ENCODE measurements around the gene NCS1.
A peak's percentile ranks its signal among the peaks of the same experiment; 100 is the strongest.
"Not testable (repeated sequence)": the region's sequence is repeated elsewhere in the genome, so short reads cannot be mapped to it uniquely, and the experiment has no call there.

NCS1 gene

DNA sequence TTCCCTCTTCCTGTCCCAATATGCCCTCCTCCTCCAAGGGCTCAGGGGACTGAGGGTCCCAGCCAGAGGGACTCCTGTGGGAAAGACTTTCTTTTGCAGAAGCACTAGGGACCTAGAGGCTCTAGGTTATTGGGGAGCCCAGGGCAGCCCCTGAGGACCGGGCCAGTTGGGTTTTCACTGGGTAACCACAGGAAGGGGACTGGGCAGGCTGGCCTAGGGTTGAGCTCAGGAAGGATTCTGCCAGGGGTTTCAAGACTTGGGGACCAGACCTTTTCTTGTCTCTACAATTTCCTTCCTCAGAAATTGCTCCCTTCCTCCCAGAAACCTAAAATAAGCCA, 69.0 kb downstream of the NCS1 start:
- no peak for DNase-seq

DNA sequence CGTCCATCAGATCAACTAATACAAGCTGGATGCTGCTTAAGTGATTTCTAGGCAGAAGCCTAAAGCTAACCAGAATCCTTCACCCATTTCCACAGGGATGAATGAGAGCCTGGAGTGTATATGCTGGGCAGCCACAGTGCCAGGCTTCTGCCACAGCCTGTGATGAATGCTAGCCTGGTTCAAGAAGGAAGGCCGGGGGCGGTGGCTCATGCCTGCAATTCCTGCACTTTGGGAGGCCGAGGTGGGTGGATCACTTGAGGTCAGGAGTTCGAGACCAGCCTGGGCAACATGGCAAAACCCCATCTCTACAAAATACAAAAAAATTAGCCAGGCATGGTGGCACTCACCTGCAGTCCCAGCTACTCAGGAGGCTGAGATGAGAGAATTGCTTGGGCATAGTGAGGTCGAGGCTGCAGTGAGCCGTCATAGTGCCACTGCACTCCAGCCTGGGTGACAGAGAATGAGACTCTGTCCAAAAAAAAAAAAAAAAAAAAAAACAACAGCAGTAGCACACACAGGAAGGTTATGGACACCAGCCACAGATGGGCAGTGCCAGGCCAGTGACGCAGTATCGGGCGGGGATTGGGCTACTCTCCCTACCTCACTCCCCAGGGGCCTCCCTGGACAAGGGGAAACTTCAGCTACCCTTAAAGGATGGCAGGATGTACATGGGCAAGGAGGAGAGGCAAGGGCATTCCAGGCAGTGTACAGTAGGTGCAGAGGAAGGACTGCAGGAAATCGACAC, 70.2 kb downstream of the NCS1 start:
- DNase-seq = no peak

DNA sequence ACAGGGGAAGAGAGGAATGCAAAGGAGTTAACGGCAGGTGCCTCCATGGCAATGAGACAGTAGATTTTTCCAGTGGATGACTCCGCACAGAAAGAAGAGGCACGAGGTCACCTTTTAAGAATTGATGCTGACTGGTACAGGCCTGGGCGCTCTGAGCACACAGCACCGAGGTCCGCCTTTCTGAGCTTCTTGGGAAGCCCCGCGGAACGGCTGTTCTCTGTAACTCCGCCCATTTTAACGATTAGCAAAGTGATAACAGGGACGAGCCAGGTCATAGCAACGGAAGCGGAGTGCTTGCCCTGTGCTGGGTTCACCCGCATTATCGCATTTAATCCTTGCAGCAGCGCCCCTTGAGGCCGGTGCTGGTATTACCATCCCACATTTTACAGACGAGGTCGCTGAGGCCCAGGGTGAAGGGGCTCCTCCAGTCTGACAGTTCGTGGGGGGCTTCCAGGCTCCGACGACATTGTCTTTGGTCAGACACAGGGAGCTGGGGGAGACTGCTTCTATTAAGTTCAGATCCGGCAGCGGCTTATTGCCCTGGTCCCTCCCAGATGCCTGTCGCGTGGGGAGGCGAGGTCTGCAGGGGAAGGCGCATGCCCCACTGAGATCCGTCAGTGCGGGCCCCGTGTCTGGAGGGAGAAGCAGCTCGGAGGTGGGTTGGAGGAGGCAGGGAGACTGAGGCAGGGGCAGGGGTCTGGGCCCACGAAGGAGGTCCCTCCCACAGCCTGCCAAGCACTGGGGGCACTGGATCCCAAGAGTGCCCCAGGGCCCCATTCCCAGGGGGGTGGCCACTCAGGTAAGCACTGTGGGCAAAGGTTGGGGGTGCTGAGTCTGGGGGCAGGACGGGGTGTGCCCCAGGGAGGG, 71.0 kb downstream of the NCS1 start:
- peak; percentile 77 for DNase-seq

DNA sequence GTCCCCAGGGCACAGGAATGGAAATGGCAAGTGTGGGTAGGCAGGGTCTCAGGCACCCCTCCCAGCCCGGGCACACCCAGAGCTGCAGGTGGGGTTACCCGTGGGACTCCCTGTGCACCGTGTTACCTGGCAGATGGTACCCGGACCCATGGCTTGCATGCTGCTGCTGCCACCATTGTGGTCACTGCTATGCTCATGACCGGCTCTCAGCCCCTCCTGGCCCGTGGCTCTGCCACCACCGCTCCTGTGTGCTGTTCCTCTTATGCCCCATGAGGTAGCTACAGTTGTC, 71.6 kb downstream of the NCS1 start:
- no peak for DNase-seq

DNA sequence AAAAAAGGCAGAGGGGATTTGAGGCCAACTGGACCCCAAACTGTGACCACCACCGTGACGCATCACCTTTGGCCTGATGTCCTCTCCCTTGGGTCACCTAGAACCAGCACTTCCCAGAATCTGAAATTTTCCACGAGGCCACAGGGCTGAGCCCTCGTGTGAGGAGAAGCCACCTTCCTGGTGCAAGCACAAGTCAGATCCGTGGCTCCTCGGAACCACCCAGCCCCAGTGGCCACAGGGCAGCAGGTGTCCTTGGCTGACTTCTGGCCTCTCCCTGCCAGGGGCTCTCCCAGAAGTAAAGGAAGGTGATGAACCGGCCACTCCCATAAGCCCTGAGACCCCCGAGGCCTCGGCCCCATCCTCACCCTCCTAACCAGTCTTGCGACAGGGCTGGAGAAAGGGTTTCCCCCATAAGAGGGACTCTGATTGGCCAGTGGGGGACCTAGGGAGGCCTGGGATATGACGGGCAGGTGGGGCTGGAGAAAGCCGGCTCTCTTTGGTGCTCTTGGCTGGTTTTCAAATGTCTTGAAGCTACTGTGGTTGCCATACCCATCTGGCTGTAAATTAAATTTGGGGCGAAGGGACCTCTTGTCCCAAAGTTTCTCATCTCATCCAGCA, 72.5 kb downstream of the NCS1 start:
- DNase-seq = no peak

DNA sequence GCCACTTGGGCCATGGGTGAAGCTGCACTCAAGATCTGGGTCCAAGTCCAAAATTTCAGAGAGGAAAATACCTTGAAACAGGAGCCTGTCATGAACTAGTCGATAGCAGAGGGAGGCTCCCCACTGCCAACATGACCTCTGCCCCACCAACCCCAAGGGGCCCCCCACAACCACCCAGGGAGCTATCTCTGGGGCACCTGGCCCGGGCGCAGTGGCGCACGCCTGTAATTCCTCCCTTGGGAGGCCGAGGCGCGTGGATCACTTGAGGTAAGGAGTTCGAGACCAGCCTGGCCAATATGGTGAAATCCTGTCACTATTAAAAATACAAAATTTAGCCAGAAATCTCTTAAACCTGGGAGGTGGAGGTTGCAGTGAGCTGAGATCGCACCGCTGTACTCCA, 73.3 kb downstream of the NCS1 start:
- DNase-seq = no peak

DNA sequence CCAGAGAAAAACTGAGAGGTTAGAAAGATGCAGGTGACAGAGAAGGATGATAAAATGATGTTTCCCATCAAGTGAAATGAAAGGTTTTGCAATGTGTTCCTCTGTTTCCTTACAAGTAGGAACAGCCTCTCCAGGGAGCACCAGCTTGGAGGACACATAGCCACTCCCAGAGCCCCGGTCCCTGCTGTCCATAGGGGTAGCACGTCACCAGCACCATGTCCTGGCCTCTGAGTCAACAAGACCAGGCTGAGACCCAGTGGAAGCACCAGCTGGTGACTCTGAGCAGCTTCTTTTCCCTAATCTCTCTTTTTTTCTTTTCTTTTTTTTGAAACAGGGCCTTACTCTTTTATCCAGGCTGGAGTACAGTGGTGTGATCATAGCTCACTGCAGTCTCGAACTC, 73.9 kb downstream of the NCS1 start:
- DNase-seq = no peak

DNA sequence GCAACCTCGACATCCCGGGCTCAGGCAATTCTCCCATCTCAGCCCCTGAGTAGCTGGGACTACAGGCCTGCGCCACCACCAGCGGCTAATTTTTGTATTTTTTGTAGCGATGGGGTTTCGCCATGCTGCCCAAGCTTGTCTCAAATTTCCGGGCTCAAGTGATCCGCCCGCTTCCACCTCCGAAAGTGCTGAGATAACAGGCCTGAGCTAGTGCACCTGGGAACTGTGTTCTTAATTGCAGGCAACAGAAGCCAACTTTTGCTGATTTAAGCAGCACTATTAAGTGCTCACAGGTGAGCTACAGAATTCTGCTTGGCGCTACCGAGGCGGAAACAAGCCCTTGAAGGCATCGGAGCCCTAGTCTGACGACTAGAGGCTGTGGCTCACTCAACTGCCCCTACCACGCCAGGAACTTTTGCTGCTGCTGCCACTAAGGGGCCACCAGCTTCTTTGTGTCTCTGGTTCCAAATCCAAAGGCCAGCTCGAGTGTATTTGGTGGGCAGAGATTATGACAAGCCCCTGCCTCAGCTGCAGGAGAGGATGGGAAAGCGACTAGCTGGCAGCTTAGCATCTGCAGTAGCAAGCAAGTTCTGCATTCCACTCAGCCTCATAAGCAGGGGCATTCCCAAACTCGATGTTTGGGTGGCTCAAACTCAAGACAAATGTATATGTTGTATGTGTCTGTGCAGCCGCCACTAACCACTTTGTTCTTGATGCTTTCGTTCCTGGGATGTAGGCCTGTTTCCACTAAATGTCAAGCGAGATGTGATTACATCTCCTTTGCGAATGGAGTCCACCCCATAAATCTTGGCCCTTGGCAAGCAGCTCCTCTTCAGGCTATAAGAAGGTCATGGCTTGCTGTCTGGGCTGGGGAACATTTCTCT, 82.8 kb downstream of the NCS1 start:
- no peak for DNase-seq

DNA sequence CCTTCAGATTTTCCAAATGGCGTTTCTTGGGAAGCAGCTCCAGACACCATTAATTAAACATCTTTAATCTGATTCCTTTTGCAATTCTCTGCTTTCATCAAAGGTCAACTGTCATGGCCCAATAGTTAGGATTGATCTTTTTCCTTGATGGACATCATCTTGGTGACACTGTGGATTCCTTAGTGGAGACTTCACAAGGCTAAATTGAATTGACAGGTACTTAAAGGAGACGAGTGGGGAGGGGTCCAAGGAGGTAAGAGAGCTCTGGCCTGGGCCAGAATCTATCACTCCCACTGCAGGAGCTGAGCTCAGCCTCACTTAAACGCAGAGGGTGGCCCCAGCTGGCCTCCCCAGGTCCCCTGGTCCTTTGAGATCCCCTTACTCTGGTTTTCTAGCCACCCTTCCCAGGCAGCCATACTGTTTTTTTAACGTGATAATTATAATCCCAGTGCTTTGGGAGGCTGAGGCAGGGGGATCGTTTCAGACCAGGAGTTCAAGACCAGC, 83.5 kb downstream of the NCS1 start:
- no peak for DNase-seq

DNA sequence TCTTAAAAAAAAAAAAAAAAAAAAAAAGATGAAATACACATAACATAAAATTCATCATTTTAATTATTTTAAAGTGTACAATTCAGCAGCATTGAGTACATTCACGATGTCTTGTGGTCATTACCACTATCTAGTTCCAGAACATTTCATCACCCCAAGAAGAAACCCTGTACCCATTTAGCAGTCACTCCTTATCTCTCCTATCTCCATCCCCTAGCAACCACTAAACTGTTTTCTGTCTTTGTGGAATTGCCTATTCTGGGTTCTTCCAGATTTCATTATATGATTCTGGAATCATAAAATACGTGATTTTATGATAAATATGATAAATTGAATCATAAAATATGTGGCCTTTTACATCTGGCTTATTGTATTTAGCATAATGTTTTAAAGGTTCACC, 84.4 kb downstream of the NCS1 start:
- DNase-seq = no peak

DNA sequence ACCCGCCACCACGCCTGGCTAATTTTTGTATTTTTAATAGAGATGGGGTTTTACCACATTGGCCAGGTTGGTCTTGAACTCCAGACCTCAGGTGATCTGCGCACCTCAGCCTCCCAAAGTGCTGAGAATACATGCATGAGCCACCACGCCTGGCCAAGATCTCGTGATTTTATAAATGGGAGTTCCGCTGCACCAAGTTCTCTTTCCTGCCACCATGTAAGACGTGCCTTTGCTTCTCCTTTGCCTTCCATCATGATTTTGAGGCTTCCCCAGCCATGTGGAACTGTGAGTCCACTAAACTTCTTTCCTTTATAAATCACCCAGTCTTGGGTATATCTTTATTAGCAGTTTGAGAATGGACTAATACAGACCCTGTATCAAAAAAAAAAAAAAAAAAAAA, 85.9 kb downstream of the NCS1 start:
- DNase-seq = not testable (repeated sequence)

DNA sequence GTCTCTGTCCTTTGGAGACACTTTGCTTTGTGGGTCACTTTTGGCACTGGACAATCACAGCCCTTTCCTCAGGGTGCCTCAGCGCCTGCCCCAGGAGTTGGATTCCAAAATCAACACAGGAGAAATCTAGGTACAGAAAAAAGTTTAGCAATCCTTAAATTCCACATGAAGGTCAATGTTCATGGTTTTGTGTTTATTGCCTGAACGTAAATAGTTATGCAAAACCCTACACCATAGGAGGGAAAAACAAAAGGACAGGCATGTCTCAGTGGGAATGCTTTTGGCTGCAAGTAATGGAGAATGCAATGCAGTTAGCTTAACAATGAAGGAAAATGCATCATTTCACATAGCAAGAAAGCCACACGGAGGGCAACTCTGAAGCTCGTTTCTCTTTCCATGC, 86.8 kb downstream of the NCS1 start:
- no peak for DNase-seq

DNA sequence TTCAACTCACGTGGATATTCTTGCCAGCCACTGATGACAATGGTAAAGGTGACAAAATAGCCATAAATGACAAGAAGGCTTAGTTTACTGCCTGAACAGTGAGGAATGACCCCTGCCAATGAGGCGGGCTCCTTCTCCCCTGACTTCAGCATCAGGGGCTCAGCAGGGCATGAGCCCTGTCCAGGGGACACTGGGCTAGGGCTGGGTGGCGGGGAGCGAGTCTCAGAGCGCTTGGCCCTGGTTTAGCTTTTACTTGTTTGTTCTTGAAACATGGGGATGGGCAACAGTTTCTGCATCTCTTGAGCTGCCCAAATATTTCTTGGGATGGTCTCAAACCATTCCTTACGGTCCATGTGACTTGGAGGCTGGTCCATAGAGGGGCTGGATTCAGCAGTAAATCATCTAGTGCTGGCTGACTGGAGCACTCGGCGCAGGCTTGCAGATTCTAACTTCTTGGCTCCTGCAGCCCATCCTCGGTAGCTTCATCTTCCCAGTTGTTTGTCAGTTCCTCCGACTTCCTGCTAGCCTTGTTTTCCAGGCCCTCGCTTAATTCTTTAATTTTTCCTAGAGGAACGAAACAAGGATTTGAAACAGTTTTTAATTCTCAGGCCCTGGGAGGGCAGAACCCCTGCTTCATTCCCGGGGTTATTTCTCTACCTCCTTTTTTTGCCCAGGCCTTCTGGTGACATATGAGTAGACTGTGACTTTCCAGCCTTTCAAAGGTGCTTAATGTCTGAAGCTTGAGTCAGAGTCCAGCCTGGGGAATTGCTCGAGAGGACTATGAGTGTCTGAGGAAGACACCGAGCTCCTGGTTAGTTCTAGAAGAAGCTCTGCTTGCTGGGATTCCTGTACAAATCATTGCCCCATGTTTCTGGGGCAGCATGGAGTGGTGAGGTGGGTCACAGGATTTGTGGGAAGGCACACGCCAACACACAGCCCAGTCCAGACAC, 88.9 kb downstream of the NCS1 start:
- no peak for DNase-seq

DNA sequence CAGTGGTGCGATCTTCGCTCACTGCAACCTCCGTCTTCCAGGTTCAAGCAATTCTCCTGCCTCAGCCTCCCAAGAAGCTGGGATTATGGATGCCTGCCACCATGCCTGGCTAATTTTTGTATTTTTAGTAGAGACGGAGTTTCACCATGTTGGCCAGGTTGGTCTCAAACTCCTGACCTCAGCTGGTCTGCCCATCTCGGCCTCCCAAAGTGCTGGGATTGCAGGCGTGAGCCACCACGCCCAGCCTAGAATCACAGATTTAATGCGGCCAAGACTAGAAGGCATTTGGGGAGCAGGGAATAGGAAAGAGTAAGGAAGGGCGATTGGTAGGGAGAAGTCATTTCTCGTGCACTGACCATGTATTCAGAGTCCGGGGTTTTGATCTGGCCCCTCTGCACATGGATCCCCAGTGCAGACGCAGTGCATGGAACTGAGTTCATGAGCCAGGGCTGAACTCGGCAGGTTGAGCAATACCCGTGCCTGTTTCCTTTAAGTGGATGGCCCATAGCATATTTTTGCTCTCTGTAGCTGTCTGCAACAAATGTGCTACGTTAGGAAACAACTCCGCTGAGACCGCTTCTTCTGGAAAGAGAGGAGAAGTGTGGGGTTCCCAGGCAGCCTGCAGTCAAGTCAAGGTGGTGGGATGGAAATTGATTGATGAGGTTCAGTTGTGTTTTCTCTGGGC, 90.0 kb downstream of the NCS1 start:
- DNase-seq = no peak

DNA sequence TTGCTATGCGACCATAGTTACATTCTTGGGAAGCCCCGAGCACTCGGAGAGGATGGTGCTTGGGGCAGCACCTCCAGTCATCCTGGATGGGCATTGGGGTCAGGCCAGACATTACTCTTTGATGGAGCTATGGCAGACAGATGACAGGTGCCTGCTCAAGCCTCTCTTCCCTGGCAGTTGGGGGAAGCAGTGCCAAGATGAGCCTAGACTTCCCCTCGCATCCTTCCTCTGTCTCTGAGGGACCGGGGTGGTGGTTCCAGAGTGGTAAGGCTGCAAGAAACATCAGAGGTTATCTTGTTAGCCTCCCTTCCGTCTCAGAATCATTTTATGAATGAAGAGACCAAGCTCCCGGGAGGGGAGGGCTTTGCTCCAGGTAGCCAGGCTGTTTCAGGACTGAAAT, 90.6 kb downstream of the NCS1 start:
- DNase-seq = no peak

DNA sequence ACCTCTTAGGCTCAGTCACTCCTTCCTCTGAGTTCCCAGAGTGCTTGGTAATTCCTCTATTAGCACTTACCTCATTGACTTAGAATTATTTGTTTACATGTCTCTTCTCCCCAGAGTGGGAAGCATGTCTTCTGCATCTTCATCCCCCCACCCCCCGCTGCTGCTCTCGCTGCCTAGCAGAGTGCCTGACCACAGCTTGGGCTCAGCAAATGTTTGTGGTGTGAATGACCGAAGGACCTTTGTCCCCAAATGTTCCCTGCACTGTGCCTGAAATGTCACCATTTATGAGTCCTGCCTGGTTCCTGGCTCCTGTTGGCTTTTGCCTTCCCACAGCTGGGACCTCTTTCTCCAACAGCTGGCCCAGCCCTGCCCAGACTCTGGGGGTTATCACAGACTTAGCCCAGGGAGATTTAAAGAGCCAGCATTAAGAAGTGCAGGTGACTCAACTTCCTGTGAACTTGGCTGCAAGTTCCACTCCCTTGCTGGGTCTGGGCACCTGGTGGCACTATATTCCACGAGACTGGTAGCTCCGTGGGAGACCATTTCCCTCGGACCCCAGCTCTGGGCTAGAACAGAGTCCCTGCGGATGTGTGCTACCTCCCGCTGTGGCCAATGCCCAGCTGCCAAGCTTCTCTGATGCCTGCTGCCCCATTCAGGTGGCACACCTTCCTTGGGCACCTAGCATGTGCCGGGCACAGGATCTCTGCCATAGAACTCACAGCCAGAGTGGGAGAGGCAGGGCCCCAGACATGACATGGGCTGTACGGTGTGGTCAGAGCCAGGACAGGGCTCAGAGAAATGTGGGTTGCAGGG, 91.6 kb downstream of the NCS1 start:
- DNase-seq = no peak

DNA sequence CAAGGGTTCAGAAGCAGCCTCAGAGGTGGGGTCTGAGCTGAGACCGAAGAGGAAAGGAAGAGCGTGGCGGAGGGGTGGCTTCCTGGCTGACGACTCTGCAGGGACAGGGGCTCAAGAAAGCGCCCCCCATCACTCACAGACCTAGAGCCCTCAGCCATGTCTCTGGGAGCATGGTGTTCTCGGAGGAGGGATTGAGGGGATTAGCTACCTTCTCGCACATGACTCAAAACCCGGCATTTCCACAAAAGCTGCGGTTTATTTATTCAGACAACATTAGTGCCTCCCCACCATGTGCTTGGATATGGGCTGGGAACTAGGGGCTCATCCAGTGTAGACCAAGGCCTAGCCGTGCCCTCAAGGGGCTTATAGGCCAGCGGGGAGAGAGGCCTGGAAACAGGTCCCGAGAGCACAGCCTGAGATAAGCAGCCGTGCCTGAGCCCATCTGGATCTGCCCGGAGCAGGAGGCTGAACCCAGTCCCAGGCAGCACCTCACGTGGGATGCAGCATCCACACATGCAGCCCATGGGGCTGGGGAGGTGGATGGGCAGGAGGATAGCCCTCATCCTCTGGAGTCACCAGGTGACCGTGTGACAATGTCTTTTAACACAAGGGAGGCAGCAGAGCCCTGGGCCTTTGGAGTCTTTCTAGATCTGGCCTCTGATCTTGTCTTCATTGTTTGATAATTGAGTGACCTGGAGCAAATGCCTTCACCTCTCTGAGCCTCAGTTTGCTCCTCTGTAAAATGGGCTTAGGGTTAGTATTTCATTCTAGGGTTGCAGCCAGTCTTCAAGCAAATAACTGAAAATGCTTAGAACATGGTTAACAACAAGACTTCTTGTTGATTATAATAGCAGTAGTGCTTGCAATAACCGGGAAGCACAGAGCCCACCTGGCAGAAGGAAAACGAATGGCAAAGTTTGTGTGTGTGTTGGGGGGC, 92.5 kb downstream of the NCS1 start:
- DNase-seq = no peak

DNA sequence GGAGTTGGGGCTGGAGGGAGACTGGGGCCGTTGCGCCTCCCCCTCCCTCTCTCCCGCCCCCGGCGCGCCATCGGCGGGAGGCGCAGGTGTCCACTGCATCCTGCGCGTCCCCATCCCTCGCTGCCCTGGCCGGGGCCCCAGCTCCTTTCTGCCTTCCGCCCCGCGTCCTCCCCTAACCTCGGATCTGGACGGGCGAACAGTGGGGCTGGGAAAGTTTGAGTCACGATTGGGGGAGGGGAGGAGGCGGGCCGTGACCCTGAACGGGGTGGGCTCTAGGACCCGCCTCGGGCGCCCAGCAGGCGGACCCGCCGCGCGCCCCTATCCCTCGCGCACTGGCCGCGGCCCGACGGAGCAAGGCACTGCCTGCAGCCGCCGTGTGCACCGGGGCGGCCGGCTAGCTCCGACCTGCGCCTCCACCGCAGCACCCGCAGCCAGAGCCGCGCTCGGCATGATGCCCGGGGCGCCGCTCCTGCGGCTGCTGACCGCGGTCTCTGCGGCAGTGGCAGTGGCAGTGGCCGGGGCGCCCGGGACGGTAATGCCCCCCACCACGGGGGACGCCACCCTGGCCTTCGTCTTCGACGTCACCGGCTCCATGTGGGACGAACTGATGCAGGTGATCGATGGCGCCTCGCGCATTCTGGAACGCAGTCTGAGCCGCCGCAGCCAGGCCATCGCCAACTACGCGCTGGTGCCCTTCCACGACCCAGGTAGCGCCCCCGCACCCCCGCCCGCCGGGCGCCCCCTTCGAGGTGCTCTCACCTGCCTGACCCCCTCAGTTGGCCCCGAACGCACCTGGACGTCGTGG, 93.4 kb downstream of the NCS1 start, which contains the start of gene HMCN2:
HMCN2 (plus strand) TSS at position 330 of the 805 bp plus-strand sequence; CDS start at position 449, 119 bp downstream.
- DNase-seq = no peak

All from stimulated activated CD4-positive, alpha-beta T cell treated with anti-CD3 and anti-CD28 coated beads, Interleukin-1b, Interleukin-23, amount 100 ng/mL, for 48 hours (primary cell).